ENCODE results near the gene ANXA4. TPM values are rescaled to one million over a fixed set of nuclear protein-coding genes. Genes with fewer than 3 reads are reported as not detected.
"Not testable (repeated sequence)": the region's sequence is repeated elsewhere in the genome, so short reads cannot be mapped to it uniquely, and the experiment has no call there.

Gene ANXA4
- total RNA-seq, 1 donor from 2014 or later, result 27.5 TPM

DNA sequence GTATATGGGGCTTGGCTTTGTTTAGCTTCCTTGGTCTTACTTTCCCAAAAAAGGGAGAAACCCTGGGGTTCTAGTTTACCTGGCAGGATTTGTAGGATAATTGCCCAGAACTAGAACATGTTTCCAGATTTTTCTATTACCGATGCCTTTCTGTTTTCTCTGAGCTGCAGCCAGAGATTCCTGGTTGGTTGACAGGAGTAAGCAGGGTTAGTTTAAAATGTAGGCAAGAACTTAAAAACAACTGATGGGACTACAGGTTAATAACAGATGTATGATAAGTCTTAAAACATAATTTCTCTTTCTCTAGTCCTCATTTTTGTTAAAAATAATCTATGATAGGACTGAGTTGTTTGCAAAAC lies 48.6 kb downstream of the ANXA4 start:
- intact Hi-C loops (cut with DNase I), result no loop called here
- DNase-seq (ENCODE audit: missing footprints) (no peak), ATAC-seq (no peak)

DNA sequence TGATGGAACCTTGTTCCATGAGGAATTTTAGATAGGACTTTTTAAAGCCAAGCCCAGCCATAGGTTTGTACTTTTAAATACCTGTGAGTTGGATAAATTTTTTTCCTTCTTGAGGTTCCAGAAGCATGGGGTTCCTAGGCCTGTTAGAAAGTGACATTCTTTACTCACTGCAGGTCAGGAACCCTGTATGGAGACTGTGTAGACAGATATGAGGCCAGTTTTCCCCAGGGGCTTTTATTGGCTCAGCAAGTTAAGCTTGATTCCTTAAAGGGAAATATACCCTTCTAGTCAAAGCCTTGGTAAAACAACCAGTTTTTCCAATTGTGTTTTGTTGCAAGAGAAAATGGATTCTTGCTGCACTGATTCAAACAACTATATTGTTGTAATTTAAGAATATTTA lies 49.1 kb downstream of the ANXA4 start:
- peak; percentile 79 for ATAC-seq
- intact Hi-C loops (cut with DNase I), result no loop called here
- DNase-seq (ENCODE audit: missing footprints), result no peak

DNA sequence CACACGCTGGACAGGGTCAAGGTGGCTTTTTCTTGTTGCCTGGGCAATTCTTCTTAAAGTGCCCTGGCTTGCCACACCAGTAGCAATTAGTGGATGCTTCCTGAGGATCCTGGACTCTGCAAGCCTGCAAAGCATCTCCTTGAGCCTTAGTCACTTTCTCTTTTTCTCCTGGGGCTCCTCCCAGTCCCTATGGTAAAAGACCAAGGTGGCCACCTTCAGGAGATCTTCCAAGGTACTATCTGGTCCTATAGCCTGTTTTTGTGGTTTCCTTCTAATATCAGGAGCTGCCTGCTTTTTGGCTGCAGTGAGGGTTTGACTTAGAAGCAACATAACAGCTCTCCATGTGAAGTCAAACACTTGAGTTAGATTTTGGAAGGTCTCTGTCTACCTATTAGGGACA lies 54.2 kb downstream of the ANXA4 start:
- no peak for DNase-seq (ENCODE audit: missing footprints)
- ATAC-seq, result no peak
- intact Hi-C loops (cut with DNase I), result loop anchor here (5.0 kb wide), 1 partner anchor 44 kb away; no protein-coding TSS in a partner anchor

DNA sequence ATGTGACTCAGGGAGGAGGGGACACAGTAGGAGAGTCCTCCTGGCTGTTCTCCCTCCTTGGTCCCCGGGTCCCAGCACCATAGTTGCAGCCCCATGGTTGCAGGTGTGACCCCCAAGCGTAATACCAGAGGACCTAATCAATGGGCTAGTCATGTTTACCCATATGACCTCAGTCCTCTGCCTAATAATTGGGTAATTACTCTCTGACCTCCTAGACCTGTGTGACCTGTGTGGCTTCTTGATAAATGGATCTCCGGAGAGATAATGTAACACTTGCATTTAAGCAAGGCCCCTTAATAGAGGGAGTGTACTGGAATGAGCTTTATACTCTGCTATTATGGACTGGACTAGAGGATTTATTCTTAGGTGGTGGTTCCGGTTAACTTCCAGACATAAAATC lies 55.3 kb downstream of the ANXA4 start:
- ATAC-seq (no peak), DNase-seq (ENCODE audit: missing footprints) (no peak)
- intact Hi-C loops (cut with DNase I), result loop anchor here (5.0 kb wide), 1 partner anchor 45 kb away; no protein-coding TSS in a partner anchor

DNA sequence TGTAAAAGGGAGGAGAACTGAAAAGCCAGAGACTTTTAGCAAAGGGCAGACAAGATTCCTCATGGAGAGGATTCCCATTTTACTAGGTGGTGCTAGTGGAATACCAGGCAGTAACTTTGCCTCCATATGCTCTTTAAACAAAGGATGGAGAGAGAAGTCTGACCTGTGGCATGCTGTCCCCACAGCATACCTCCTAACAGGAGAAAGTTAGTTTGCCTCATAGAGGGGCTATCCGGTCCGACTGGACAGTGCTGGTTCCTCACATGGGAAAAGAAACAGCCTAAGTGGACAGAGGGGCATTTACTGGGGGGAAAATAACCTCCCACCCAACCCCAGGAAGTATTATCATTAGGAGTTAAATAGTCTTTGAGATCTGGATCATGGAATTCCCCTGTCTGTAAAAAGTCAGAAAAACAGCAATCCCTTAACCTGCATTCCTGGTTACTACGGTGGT lies 55.9 kb downstream of the ANXA4 start:
- DNase-seq (ENCODE audit: missing footprints) (no peak), ATAC-seq (no peak)
- intact Hi-C loops (cut with DNase I), result loop anchor here (5.0 kb wide), 1 partner anchor 46 kb away; no protein-coding TSS in a partner anchor

DNA sequence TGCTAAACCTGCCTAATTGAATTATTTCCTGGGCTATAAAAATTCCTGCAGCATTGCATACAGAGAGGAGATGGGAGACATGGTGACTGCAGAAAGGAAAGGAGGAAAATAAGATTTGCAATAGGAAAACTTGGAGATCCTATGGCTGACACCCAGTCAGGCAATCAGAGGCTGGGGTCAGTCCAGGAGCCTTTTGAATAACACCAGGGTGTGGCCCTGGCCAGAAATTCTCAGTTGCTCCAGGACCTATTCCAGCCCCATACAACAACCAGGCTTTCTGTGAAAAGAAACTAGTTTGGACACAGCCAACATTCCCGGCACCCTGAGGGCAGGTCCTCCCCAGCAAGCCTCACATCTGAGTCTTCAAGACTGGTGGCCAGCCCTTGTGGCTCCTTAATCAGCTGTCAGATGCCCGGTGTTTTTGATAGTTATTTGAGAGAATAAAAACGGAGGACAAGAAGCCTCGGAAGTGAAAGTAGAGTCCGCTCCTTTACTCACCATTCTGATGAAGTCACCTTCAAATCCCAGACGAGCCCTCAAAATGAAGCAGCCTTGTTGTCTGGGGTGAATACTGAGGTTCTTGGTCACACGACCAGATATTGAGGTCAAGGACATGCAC lies 56.5 kb downstream of the ANXA4 start:
- ATAC-seq, result peak; percentile 79
- intact Hi-C loops (cut with DNase I), result loop anchor here (5.0 kb wide), 1 partner anchor 46 kb away; no protein-coding TSS in a partner anchor
- no peak for DNase-seq (ENCODE audit: missing footprints)

DNA sequence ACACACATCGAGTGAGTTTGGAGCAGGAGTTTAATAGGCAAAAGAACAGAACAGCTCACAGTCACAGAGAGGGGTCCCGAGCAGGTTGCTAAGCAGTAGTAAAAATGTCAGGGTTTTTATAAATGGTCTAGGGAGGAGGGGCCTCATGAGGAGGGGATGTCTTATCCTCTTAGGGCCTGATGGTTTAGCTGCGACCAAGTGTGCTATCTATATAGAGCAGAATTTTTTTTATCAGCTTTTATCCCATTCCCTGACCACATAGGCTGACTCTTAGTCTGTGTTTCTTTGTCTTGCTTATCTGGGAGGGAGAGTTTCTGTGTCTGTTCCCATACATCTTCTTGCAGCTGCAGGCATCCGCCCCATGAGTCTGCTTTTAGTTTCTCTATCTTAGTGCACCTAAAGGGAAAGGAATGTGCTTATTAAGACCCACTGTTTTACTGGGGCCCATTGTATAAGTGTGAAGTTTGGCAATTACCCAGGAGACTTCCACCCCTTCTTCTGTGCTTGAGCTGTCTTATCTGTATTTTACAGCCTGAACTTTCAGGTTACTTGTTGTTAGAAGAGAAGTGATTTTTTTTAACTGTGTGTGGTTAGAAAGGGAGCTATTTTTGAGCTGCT lies 57.1 kb downstream of the ANXA4 start:
- DNase-seq (ENCODE audit: missing footprints) (no peak), ATAC-seq (peak; percentile 34)
- intact Hi-C loops (cut with DNase I), result loop anchor here (5.0 kb wide), 1 partner anchor 47 kb away; no protein-coding TSS in a partner anchor

DNA sequence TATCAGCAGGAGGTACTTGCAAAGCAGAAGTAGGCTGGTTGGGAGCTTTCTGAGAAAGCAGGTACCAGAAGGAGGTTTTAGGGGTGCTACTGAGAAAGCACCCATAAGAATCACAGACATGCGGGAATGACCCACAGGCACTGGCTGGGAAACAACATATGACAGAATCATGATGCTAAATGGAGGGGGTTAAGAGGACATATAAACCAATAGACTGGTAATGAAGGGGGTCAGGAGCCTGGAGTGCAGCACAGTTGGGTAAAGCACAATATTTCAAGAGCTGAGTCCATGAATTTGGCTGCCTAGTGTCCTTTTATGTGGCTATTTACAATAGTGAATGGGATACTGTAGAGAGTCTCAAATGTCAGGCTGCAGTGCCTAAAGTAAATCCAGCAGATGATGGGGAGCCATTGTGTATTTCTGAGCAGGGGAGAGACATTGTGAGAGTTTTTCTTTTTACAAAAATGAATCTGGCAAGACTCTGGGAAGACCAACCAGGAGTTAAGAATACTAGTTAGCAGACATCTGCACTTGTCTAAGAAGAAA lies 59.9 kb downstream of the ANXA4 start:
- no peak for ATAC-seq
- DNase-seq (ENCODE audit: missing footprints), result no peak
- intact Hi-C loops (cut with DNase I), result no loop called here

DNA sequence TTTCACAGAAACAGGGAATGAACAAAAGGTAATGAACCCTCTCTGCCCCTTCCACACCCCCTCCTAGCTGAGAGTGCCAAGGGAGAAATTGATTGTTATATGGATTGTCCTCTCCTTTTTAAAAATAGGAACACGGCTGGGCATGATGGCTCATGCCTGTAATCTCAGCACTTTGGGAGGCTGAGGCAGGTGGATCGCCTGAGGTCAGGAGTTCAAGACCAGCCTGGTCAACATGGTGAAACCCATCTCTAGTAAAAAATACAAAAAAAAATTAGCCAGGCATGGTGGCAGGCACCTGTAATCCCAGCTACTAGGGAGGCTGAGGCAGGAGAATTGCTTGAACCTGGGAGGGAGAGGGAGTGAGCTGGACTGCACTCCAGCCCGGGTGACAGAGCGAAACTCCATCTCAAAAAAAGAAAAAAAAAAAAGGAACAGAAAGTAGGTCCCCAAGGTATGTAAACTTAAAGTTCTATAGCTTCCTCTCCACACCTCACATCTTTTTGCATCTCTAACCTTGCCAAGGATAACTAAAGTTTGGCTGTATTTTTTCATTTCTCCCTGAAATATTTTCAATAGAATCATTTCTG lies 60.9 kb downstream of the ANXA4 start:
- ATAC-seq; intact Hi-C loops (cut with DNase I); DNase-seq (ENCODE audit: missing footprints): not testable (repeated sequence)

DNA sequence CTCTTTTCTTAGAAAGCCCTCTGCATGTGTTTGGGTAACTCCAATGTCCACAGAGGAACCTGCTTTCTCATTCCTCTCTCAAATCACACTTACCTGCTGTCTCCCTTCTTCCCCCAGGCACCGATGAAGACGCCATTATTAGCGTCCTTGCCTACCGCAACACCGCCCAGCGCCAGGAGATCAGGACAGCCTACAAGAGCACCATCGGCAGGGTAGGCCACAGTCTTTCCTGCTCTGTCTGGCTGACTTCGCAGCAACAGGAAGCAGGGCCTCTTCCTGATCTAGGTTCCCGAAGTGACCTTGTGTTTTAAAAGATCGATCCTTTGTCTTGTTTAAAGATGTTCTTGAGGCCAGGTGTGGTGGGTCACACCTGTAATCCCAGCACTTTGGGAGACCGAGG lies 62.5 kb downstream of the ANXA4 start:
- ATAC-seq, result no peak
- no peak for DNase-seq (ENCODE audit: missing footprints)
- intact Hi-C loops (cut with DNase I), result no loop called here

DNA sequence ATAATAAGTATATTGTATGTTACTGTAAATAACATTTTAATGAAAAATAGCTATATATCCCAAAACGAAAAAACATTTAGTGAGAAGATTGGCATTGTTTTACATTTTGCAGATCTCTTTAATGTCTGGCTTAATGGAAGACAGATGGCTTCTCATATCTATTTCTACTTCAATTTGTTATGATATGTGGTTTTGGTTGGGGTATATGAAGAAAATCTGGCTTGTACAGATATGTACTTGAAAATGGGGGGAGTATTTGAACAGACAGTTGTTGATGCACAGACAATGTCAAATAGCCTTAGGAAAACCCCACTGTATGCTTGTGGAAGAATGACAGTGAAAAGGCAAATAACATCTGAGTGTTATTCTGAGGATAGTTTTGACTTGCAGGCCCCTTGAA lies 64.0 kb downstream of the ANXA4 start:
- ATAC-seq (no peak), DNase-seq (ENCODE audit: missing footprints) (no peak)
- intact Hi-C loops (cut with DNase I), result no loop called here

DNA sequence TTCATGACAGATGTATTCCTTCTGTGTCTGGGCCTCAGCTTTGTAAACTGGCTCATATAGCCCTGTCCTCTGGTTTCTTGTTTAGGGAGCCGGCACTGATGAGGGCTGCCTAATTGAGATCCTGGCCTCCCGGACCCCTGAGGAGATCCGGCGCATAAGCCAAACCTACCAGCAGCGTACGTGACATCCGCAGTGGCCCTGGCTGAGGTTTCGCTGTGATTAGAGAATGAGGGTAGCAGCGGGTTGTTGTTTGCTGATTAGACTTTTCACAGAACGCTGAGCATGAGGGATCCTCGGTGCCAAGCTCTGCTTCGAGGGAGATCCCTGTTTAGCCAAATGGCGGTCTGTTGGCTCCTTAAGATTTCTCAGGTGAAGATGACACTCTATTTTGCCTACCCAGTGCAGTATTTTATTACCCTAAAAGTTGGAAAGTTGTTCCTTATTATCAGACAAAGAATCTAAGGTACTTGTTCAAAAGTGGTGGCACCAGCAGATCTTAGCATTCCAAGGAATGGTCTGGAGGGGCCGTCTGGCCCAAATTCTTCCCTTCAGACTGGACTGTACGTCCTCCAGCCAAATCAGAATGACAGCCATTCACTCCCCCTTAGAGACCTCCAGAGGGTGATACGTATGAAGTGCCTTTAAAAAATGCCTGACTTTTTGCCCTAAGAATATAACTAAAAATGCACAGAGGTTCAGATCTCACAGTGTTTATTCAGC lies 66.0 kb downstream of the ANXA4 start:
- no peak for ATAC-seq
- no peak for DNase-seq (ENCODE audit: missing footprints)
- intact Hi-C loops (cut with DNase I), result no loop called here

DNA sequence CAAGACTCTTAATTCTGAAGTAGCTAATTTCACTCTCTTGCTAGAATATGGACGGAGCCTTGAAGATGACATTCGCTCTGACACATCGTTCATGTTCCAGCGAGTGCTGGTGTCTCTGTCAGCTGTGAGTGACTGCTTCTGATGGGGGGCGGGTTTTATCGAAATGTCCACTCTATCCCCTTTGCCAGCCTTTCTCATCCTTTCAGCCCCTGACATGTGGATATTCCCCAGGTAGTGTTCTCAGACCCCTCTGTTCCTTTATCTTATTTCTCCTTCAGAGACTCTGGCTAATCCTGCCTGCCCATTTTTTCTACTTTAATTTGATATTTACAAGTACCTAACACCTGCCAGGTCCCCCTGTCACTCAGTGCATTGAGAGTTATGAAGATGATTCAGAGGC lies 68.6 kb downstream of the ANXA4 start:
- intact Hi-C loops (cut with DNase I), result loop anchor here (10.0 kb wide), 1 partner anchor 246 kb away; no protein-coding TSS in a partner anchor
- ATAC-seq (no peak), DNase-seq (ENCODE audit: missing footprints) (no peak)

DNA sequence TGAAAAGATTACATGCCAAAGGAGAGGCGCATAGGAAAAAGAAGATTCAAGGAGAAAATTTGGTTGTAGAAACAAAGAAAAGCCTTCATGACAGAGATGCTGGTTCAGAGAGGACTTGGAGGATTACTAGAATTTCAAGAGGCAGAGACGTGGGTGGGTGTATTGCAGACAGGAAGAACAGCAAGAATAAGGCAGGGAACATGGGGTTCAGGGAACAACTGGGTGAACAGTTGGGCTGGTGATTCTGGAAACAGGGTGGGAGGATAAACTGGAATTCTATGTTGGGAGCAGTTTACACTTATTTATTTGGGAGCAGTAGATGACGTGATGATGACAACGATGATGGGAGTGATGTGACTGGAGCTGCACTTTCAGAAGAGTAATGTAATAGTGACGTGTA lies 69.1 kb downstream of the ANXA4 start:
- ATAC-seq (no peak), DNase-seq (ENCODE audit: missing footprints) (no peak)
- intact Hi-C loops (cut with DNase I), result loop anchor here (10.0 kb wide), 1 partner anchor 246 kb away; no protein-coding TSS in a partner anchor

DNA sequence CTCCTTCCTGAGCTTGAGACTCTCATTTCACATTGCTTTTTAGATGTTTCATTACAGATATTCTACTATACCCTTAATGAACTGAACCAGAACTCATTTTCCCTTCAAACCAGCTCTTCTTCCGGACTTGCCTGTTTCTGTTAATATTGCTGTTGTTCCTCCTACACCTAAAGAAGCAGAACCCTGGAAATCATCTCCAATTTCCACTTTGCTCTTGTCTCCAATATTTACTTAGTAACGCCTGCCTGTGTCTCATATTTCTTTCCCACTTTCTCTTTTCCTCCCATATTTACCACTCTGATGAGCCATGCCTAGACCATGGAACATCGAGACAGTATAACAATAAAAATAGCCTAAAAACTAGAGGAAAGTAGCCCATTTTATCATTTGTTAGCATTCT lies 69.7 kb downstream of the ANXA4 start:
- intact Hi-C loops (cut with DNase I), result loop anchor here (10.0 kb wide), 1 partner anchor 247 kb away; no protein-coding TSS in a partner anchor
- no peak for DNase-seq (ENCODE audit: missing footprints)
- ATAC-seq, result no peak

DNA sequence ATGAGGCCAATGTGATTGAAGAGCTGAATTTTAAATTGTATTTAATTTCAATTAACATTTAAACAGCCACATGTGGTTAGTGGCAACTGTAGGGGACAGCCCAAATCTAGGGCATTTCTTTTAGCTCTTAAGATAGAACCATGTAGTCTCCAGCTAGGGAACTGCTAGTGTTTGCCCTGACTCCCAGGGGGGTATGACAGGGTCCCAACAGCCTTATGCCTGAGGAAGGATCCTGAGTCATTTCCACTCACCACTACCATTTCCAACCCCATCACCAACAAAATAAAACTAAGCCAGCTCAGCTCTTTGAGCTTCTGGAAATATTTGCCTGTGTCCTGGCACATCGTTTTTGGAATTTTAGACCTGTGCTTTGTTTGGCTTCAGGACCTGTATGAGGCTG lies 73.8 kb downstream of the ANXA4 start:
- ATAC-seq (no peak), DNase-seq (ENCODE audit: missing footprints) (no peak)
- intact Hi-C loops (cut with DNase I), result loop anchor here (5.0 to 10.0 kb wide), 2 partner anchors 73 to 251 kb away; partner anchors contain the start of gene ANXA4

DNA sequence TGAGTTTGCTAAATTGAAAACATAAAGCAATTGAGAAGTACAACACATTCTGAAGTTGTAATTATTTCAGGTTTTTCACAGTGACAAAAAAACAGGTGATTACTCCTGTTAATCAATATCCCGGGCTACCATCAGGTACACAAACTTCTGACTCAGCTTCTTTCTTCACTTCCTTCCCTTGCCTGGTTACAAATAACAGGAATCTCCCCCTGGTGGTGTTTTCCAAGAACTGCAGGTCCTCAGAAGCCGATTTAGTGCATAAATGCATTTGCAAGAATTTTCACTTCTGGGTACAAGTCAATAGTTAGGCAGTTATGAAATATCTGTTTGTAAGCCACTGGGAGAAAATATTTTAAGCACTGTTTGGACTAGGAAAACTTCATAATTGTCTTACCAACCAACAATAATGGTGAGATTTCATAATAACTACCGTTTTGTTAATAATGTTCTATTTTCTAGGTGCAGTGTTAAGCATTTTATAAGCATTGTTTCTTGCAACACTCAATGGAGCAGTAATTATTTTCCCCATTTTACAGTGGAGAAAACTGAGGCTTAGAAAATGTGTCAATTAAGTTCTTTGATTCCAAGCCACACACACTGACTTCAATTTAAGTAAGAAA lies 75.1 kb downstream of the ANXA4 start:
- DNase-seq (ENCODE audit: missing footprints) (no peak), ATAC-seq (no peak)
- intact Hi-C loops (cut with DNase I), result loop anchor here (1.0 to 10.0 kb wide), 3 partner anchors 75 to 252 kb away; partner anchors contain the start of gene ANXA4

DNA sequence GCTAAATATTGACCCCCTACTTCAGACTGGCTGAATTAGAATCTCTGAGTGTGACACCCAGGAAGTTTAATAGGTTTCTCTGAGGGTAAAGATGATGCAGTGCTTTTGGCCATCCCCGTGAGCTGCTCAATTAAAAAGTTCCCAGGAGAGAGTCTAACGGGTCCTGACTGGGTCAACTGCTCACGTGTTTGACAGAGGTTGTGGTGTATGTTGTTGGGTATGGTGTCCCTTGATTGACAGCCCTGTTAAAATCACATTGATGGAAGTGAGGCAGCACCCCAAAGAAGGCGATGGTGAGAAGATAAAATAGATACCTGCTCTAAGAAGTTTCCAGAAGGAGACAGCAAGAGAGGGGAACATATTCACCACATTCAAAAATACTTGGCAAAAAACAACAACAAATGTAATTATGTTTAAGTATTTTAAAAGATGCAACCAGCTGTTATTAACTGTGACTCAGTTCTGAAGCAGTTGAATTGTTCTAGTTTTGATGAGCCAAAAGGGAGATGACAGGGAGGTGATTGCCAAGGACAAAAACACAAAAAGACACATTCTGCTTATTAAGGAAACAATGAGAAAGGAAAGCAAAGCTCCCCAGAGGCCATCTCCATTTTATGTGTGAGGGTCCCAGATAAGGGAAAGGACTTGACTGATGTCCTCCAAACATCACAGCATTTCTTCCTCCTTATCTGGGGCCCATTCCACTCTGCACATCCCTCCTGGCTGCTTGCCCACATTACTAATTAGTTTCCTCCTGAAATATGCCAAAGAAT lies 76.0 kb downstream of the ANXA4 start:
- DNase-seq (ENCODE audit: missing footprints) (no peak), ATAC-seq (no peak)
- intact Hi-C loops (cut with DNase I), result loop anchor here (1.0 to 10.0 kb wide), 3 partner anchors 76 to 253 kb away; partner anchors contain the start of gene ANXA4
